ENCODE results near the gene ELFN1. TPM values are rescaled to one million over a fixed set of nuclear protein-coding genes. Genes with fewer than 3 reads are reported as not detected.

ELFN1 gene
- total and polyA plus RNA-seq, 7 experiments from 2014 or later: 0.19 TPM; not detected in 6

- Mint-ChIP-seq H3K4me1 (peaks cover 0 to 18% (median 5%) of the 10 kb centered on the region in 7 donors), H3K27ac (no peak overlapping the region), H3K9me3 (peaks cover 0 to 2% (median 0%) of the 10 kb centered on the region in 11 donors), H3K36me3 (no peaks in the 10 kb centered on the region), H3K27me3 (peaks cover 0 to 3% (median 0%) of the 10 kb centered on the region in 5 donors), H3K4me3 (no peak overlapping the region)
- ChIA-PET POLR2A (no interaction called here), CTCF (no interaction called here)
- intact Hi-C loops (cut with micrococcal nuclease): no loop called here
- H3K4me1 ChIP-seq (ENCODE audit: control insufficient read depth in 2 of 2, insufficient read depth in 2 of 2, low read length in 2 of 2): no peaks in the 10 kb centered on the region
- H3K36me3 ChIP-seq (ENCODE audit: control insufficient read depth in 2 of 3, insufficient read depth in 3 of 3, low read length in 3 of 3): no peaks in the 10 kb centered on the region
- ATAC-seq: no peak
- no peak for DNase-seq
- H3K27me3 ChIP-seq (ENCODE audit: control insufficient read depth in 2 of 2, insufficient read depth in 2 of 2, low read length in 2 of 2): no peaks in the 10 kb centered on the region
- no peaks in the 10 kb centered on the region for H3K9me3 ChIP-seq (ENCODE audit: control insufficient read depth in 2 of 3, low read length in 3 of 3)
- no peak overlapping the region for H3K27ac ChIP-seq (ENCODE audit: low read depth, low read length)
- H3K4me3 ChIP-seq (ENCODE audit: low read length): no peak overlapping the region
These were observed 79.3 kb downstream of the ELFN1 start for GRCh38 chr7:1749351-1749863.

- Histone ChIP-seq H3K4me1 (ENCODE audit: control insufficient read depth in 2 of 2, insufficient read depth in 2 of 2, low read length in 2 of 2) (no peaks in the 10 kb centered on the region), H3K9me3 (ENCODE audit: control insufficient read depth in 2 of 3, low read length in 3 of 3) (no peaks in the 10 kb centered on the region), H3K36me3 (ENCODE audit: control insufficient read depth in 2 of 3, insufficient read depth in 3 of 3, low read length in 3 of 3) (no peaks in the 10 kb centered on the region), H3K27ac (ENCODE audit: low read depth, low read length) (no peak overlapping the region), H3K27me3 (ENCODE audit: control insufficient read depth in 2 of 2, insufficient read depth in 2 of 2, low read length in 2 of 2) (no peaks in the 10 kb centered on the region), H3K4me3 (ENCODE audit: low read length) (no peak overlapping the region)
- H3K4me1 Mint-ChIP-seq: peaks cover 0 to 18% (median 9%) of the 10 kb centered on the region in 7 donors
- peaks cover 0 to 2% (median 0%) of the 10 kb centered on the region in 11 donors for H3K9me3 Mint-ChIP-seq
- DNase-seq (no peak), ATAC-seq (no peak)
- H3K27me3 Mint-ChIP-seq: peaks cover 0 to 3% (median 0%) of the 10 kb centered on the region in 5 donors
- no peak overlapping the region for H3K4me3 Mint-ChIP-seq
- intact Hi-C loops (cut with micrococcal nuclease): loop anchor here in 1 of 2 donors (10.0 kb wide), 1 partner anchor 85 kb away; no protein-coding TSS in a partner anchor
- H3K36me3 Mint-ChIP-seq: no peaks in the 10 kb centered on the region
- POLR2A ChIA-PET: no interaction called here
- CTCF ChIA-PET: no interaction called here
- H3K27ac Mint-ChIP-seq: no peak overlapping the region
These were observed 79.9 kb downstream of the ELFN1 start for GRCh38 chr7:1749864-1750466.

DNA sequence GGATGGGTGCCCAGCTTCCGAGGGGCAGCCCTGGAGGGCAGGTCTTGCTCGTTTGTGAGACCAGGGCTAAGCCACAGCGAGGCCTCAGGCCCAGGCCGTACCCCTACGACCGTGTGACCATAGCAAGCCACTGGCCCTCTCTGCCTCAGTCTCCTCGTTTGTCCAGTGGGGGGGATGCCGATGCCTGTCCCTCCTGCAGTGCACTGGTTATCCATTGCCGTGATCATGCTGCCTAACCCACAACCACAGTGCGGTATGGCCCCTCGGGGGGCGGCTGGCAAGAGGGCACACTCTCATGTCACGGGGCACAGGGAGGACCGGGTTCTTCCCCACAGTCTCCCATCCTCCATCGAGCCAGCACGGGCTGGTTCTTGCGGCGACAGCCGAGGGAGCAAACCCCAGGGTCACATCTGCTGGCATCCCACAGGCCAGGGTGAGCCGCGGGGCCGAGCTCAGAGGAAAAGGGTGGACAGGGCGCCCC is 80.5 kb downstream of the ELFN1 start:
- no peaks in the 10 kb centered on the region for H3K36me3 Mint-ChIP-seq
- H3K9me3 ChIP-seq (ENCODE audit: control insufficient read depth in 2 of 3, low read length in 3 of 3): no peaks in the 10 kb centered on the region
- ChIA-PET POLR2A (no interaction called here), CTCF (no interaction called here)
- peak overlapping the region in 1 of 9 donors; percentile 36 for H3K27ac Mint-ChIP-seq
- DNase-seq: no peak
- intact Hi-C loops (cut with micrococcal nuclease): loop anchor here in 1 of 2 donors (10.0 kb wide), 1 partner anchor 86 kb away; no protein-coding TSS in a partner anchor
- H3K4me1 ChIP-seq (ENCODE audit: control insufficient read depth in 2 of 2, insufficient read depth in 2 of 2, low read length in 2 of 2): no peaks in the 10 kb centered on the region
- ATAC-seq: no peak
- no peaks in the 10 kb centered on the region for H3K36me3 ChIP-seq (ENCODE audit: control insufficient read depth in 2 of 3, insufficient read depth in 3 of 3, low read length in 3 of 3)
- H3K27me3 ChIP-seq (ENCODE audit: control insufficient read depth in 2 of 2, insufficient read depth in 2 of 2, low read length in 2 of 2): no peaks in the 10 kb centered on the region
- no peak overlapping the region for H3K27ac ChIP-seq (ENCODE audit: low read depth, low read length)
- H3K27me3 Mint-ChIP-seq: peaks cover 0 to 3% (median 0%) of the 10 kb centered on the region in 5 donors
- peaks cover 0 to 2% (median 0%) of the 10 kb centered on the region in 11 donors for H3K9me3 Mint-ChIP-seq
- H3K4me1 Mint-ChIP-seq: peaks cover 0 to 18% (median 9%) of the 10 kb centered on the region in 7 donors
- H3K4me3 ChIP-seq (ENCODE audit: low read length): no peak overlapping the region
- no peak overlapping the region for H3K4me3 Mint-ChIP-seq

DNA sequence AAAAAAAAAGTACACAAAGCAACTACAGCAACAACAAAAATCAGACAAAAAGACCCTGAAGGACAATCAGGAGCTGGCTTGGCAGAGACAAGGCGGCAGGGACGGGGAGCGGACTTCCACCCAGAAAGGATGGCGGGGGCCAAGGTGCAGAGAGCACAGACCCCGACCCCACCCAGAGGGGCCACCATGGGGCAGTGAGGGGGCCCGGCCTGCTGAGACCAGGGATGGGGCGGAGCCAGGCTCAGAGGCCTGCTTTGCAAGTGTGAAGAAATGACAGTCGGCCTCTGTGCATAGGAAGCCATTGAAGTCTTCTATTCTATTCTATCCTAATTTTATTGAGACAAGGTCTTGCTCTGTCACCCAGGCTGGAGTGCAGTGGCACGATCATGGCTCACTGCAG is 82.0 kb downstream of the ELFN1 start:
- Mint-ChIP-seq H3K9me3 (peaks cover 0 to 2% (median 0%) of the 10 kb centered on the region in 11 donors), H3K27me3 (peaks cover 0 to 4% (median 0%) of the 10 kb centered on the region in 5 donors), H3K4me3 (no peak overlapping the region), H3K27ac (no peak overlapping the region), H3K4me1 (peaks cover 0 to 18% (median 9%) of the 10 kb centered on the region in 7 donors), H3K36me3 (no peaks in the 10 kb centered on the region)
- POLR2A ChIA-PET: no interaction called here
- Histone ChIP-seq H3K4me3 (ENCODE audit: low read length) (no peak overlapping the region), H3K27me3 (ENCODE audit: control insufficient read depth in 2 of 2, insufficient read depth in 2 of 2, low read length in 2 of 2) (no peaks in the 10 kb centered on the region), H3K27ac (ENCODE audit: low read depth, low read length) (no peak overlapping the region), H3K9me3 (ENCODE audit: control insufficient read depth in 2 of 3, low read length in 3 of 3) (no peaks in the 10 kb centered on the region), H3K36me3 (ENCODE audit: control insufficient read depth in 2 of 3, insufficient read depth in 3 of 3, low read length in 3 of 3) (no peaks in the 10 kb centered on the region), H3K4me1 (ENCODE audit: control insufficient read depth in 2 of 2, insufficient read depth in 2 of 2, low read length in 2 of 2) (no peaks in the 10 kb centered on the region)
- CTCF ChIA-PET: no interaction called here
- no peak for ATAC-seq
- no peak for DNase-seq
- intact Hi-C loops (cut with micrococcal nuclease): loop anchor here in 1 of 2 donors (10.0 kb wide), 1 partner anchor 87 kb away; no protein-coding TSS in a partner anchor

DNA sequence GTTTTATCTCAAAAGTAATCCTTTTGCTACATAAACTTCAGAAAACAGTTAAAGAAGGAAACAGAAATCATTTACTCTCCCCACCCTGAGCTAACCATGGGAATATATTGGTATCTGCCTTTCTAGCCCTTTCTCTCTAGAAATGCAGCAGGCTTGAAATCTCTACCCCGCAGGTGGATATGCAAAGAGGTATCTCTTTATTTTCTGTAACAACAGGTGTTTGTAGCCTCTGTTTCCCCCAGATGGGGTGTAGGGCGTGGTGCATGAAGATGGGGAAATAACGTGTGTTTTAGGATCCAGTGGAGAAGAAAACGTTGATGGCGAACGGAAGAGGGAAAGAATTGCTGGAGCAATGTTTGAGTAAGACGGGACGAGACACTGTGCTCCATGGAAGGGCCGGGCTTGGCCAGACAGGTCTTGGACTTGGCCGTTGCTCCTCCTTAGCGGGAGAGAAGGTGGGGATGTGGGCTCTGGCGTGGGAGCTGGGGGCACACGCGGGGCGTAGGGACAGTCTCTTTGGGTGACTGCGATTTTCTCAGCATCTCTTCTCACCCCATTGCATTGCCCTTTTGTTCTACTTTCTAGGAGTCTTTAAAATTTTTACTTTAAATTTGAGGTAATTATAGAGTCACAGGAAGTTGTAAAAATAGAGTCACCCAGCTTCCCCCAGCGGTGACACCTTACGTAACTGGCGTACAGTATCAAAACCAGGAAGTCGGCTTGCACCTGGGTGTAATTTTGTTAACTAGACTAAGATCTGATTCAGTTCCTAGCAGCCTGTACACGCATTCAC is 82.9 kb downstream of the ELFN1 start:
- ChIA-PET POLR2A (no interaction called here), CTCF (no interaction called here)
- peaks cover 0 to 4% (median 0%) of the 10 kb centered on the region in 5 donors for H3K27me3 Mint-ChIP-seq
- no peak for ATAC-seq
- H3K36me3 ChIP-seq (ENCODE audit: control insufficient read depth in 2 of 3, insufficient read depth in 3 of 3, low read length in 3 of 3): no peaks in the 10 kb centered on the region
- H3K27me3 ChIP-seq (ENCODE audit: control insufficient read depth in 2 of 2, insufficient read depth in 2 of 2, low read length in 2 of 2): no peaks in the 10 kb centered on the region
- peaks cover 0 to 2% (median 0%) of the 10 kb centered on the region in 11 donors for H3K9me3 Mint-ChIP-seq
- no peak overlapping the region for H3K27ac ChIP-seq (ENCODE audit: low read depth, low read length)
- intact Hi-C loops (cut with micrococcal nuclease): loop anchor here in 1 of 2 donors (10.0 kb wide), 1 partner anchor 88 kb away; no protein-coding TSS in a partner anchor
- H3K9me3 ChIP-seq (ENCODE audit: control insufficient read depth in 2 of 3, low read length in 3 of 3): no peaks in the 10 kb centered on the region
- no peak overlapping the region for H3K4me3 Mint-ChIP-seq
- peak in 4 of 9 donors; percentile 14 to 37 (median 26) for DNase-seq
- H3K4me1 Mint-ChIP-seq: peaks cover 0 to 12% (median 9%) of the 10 kb centered on the region in 7 donors
- no peaks in the 10 kb centered on the region for H3K36me3 Mint-ChIP-seq
- no peaks in the 10 kb centered on the region for H3K4me1 ChIP-seq (ENCODE audit: control insufficient read depth in 2 of 2, insufficient read depth in 2 of 2, low read length in 2 of 2)
- no peak overlapping the region for H3K4me3 ChIP-seq (ENCODE audit: low read length)
- H3K27ac Mint-ChIP-seq: peak overlapping the region in 2 of 9 donors; percentile 17 to 23

GRCh38 chr7:1753564-1753867 is 83.4 kb downstream of the ELFN1 start:
- intact Hi-C loops (cut with micrococcal nuclease): loop anchor here in 1 of 2 donors (10.0 kb wide), 1 partner anchor 89 kb away; no protein-coding TSS in a partner anchor
- H3K4me3 ChIP-seq (ENCODE audit: low read length): no peak overlapping the region
- no peaks in the 10 kb centered on the region for H3K9me3 ChIP-seq (ENCODE audit: control insufficient read depth in 2 of 3, low read length in 3 of 3)
- no peak for DNase-seq
- no peak for ATAC-seq
- H3K36me3 ChIP-seq (ENCODE audit: control insufficient read depth in 2 of 3, insufficient read depth in 3 of 3, low read length in 3 of 3): no peaks in the 10 kb centered on the region
- Mint-ChIP-seq H3K4me3 (no peak overlapping the region), H3K9me3 (peaks cover 0 to 2% (median 0%) of the 10 kb centered on the region in 11 donors), H3K4me1 (peaks cover 0 to 10% (median 9%) of the 10 kb centered on the region in 7 donors), H3K36me3 (no peaks in the 10 kb centered on the region), H3K27ac (peak overlapping the region in 1 of 9 donors; percentile 17), H3K27me3 (peaks cover 0 to 4% (median 0%) of the 10 kb centered on the region in 5 donors)
- ChIA-PET POLR2A (no interaction called here), CTCF (no interaction called here)
- H3K4me1 ChIP-seq (ENCODE audit: control insufficient read depth in 2 of 2, insufficient read depth in 2 of 2, low read length in 2 of 2): no peaks in the 10 kb centered on the region
- H3K27me3 ChIP-seq (ENCODE audit: control insufficient read depth in 2 of 2, insufficient read depth in 2 of 2, low read length in 2 of 2): no peaks in the 10 kb centered on the region
- H3K27ac ChIP-seq (ENCODE audit: low read depth, low read length): no peak overlapping the region

Data from naive thymus-derived CD4-positive, alpha-beta T cell (primary cell).